ENCODE measurements around the gene IVNS1ABP. TPM values are rescaled to one million over a fixed set of nuclear protein-coding genes. Genes with fewer than 3 reads are reported as not detected.

Gene IVNS1ABP
- total and polyA plus RNA-seq, 9 of the 15 experiments (the other 6 are each of a cell fraction or from before 2014, with no cell fraction given): 30.6 to 126 (median 77.7) TPM

DNA sequence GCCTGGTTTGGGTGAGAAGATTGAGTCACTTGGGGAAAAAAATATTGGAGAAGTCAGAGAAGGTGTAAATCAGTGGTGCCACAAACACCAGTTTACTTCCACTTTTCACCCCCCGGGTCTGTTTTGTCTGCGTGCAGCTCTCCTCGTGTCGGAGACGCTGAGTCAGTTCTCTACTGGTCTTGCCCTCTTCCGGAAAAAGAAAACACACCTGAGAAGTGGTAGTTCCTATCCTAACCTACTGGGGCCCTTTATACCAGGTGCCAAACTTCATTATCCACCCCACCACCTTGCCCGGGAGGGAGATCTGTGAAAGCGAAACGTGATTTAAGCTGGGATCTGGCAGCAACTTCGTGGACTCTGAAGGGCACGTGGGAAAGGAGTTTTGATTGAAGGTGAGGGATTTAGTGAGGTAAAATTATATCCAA, 855 bp upstream of the IVNS1ABP start (continued):
- TF ChIP-seq, protein P1, sequence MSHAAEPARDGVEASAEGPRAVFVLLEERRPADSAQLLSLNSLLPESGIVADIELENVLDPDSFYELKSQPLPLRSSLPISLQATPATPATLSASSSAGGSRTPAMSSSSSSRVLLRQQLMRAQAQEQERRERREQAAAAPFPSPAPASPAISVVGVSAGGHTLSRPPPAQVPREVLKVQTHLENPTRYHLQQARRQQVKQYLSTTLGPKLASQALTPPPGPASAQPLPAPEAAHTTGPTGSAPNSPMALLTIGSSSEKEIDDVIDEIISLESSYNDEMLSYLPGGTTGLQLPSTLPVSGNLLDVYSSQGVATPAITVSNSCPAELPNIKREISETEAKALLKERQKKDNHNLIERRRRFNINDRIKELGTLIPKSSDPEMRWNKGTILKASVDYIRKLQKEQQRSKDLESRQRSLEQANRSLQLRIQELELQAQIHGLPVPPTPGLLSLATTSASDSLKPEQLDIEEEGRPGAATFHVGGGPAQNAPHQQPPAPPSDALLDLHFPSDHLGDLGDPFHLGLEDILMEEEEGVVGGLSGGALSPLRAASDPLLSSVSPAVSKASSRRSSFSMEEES (CRISPR knock-in tag; IDR thresholded peaks at IDR 0.05): no peak
- TF ChIP-seq, protein P2, sequence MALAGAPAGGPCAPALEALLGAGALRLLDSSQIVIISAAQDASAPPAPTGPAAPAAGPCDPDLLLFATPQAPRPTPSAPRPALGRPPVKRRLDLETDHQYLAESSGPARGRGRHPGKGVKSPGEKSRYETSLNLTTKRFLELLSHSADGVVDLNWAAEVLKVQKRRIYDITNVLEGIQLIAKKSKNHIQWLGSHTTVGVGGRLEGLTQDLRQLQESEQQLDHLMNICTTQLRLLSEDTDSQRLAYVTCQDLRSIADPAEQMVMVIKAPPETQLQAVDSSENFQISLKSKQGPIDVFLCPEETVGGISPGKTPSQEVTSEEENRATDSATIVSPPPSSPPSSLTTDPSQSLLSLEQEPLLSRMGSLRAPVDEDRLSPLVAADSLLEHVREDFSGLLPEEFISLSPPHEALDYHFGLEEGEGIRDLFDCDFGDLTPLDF (CRISPR knock-in tag; IDR thresholded peaks at IDR 0.05): no peak; the same call in 1 of the 2 replicates
- TF ChIP-seq CREBBP (IDR thresholded peaks at IDR 0.05; ENCODE audit: low read depth, low read length): no peak
- no peak for TF ChIP-seq RFX1 (IDR thresholded peaks at IDR 0.05)
- no peak for TF ChIP-seq PHB (CRISPR knock-in tag; IDR thresholded peaks at IDR 0.05)
- TF ChIP-seq FOS (IDR thresholded peaks at IDR 0.05; ENCODE audit: extremely low read depth, insufficient read length): no peak
- TF ChIP-seq SRSF9 (IDR thresholded peaks at IDR 0.05; ENCODE audit: borderline replicate concordance, low read depth, low read length): no peak
- TF ChIP-seq HDAC8 (tag; IDR thresholded peaks at IDR 0.05): no peak
- TF ChIP-seq ZBTB7A (IDR thresholded peaks at IDR 0.05; ENCODE audit: borderline replicate concordance, control insufficient read depth, low read depth, low read length): 0 out of 2 replicates have a peak, but pooled peaks have one; percentile 1
- TF ChIP-seq, protein P3, sequence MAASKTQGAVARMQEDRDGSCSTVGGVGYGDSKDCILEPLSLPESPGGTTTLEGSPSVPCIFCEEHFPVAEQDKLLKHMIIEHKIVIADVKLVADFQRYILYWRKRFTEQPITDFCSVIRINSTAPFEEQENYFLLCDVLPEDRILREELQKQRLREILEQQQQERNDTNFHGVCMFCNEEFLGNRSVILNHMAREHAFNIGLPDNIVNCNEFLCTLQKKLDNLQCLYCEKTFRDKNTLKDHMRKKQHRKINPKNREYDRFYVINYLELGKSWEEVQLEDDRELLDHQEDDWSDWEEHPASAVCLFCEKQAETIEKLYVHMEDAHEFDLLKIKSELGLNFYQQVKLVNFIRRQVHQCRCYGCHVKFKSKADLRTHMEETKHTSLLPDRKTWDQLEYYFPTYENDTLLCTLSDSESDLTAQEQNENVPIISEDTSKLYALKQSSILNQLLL (CRISPR knock-in tag; IDR thresholded peaks at IDR 0.05; ENCODE audit: borderline replicate concordance): no peak
- 0 out of 2 replicates have a peak, but pooled peaks have one; percentile 61 for TF ChIP-seq MTF1 (CRISPR knock-in tag; IDR thresholded peaks at IDR 0.05; ENCODE audit: borderline replicate concordance)
- TF ChIP-seq ZNF707 (CRISPR knock-in tag; conservative IDR thresholded peaks at IDR 0.05): no peak
- TF ChIP-seq, protein P4, sequence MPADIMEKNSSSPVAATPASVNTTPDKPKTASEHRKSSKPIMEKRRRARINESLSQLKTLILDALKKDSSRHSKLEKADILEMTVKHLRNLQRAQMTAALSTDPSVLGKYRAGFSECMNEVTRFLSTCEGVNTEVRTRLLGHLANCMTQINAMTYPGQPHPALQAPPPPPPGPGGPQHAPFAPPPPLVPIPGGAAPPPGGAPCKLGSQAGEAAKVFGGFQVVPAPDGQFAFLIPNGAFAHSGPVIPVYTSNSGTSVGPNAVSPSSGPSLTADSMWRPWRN (IDR thresholded peaks at IDR 0.05; ENCODE audit: low read depth): no peak
- TF ChIP-seq RBFOX2 (IDR thresholded peaks at IDR 0.05; ENCODE audit: low read depth, low read length): no peak
- no peak for TF ChIP-seq MEF2A (IDR thresholded peaks at IDR 0.05; ENCODE audit: control insufficient read depth, low read depth, low read length)
- TF ChIP-seq ZNF561 (CRISPR knock-in tag; conservative IDR thresholded peaks at IDR 0.05): no peak
- no peak for TF ChIP-seq ZNF76 (CRISPR knock-in tag; IDR thresholded peaks at IDR 0.05; ENCODE audit: borderline replicate concordance)
- no peak for TF ChIP-seq CEBPG (CRISPR knock-in tag; IDR thresholded peaks at IDR 0.05)
- TF ChIP-seq CEBPG (tag; conservative IDR thresholded peaks at IDR 0.05 in 1 of 2, IDR thresholded peaks at IDR 0.05 in 1 of 2): no peak
- TF ChIP-seq, protein P5, sequence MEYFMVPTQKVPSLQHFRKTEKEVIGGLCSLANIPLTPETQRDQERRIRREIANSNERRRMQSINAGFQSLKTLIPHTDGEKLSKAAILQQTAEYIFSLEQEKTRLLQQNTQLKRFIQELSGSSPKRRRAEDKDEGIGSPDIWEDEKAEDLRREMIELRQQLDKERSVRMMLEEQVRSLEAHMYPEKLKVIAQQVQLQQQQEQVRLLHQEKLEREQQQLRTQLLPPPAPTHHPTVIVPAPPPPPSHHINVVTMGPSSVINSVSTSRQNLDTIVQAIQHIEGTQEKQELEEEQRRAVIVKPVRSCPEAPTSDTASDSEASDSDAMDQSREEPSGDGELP (CRISPR knock-in tag; IDR thresholded peaks at IDR 0.05; ENCODE audit: borderline replicate concordance): no peak
- TF ChIP-seq ZNF764 (CRISPR knock-in tag; IDR thresholded peaks at IDR 0.05; ENCODE audit: low read depth): no peak
- no peak for TF ChIP-seq CBFB (CRISPR knock-in tag; IDR thresholded peaks at IDR 0.05)
- peak; percentile 29; the same call in 1 of the 2 replicates for TF ChIP-seq ATF7 (IDR thresholded peaks at IDR 0.05)
